ENCODE data around the gene SLC38A3. TPM values are rescaled to one million over a fixed set of nuclear protein-coding genes. Genes with fewer than 3 reads are reported as not detected.

SLC38A3 gene
- total RNA-seq, 4 donors from 2014 or later: not detected

DNA sequence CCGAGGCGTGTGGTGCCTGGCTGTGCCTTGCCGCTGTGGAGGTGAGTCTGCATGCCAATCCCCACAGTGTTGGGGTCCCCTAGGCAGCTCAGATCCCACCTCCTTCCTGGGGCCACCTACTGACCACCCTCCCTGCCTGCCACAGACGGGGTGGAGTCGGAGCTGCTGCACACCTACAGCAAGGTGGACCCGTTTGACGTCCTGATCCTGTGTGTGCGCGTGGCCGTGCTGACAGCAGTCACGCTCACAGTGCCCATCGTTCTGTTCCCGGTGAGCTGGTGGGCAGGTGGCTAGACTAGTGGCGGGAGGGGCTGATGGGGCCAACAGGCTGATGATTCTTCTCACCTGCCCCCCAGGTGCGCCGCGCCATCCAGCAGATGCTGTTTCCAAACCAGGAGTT is 13.4 kb downstream of the SLC38A3 start:
- H3K4me3 ChIP-seq: no peak overlapping the region
- intact Hi-C loops (cut with DNase I): no loop called here
- TF ChIP-seq, protein P1, sequence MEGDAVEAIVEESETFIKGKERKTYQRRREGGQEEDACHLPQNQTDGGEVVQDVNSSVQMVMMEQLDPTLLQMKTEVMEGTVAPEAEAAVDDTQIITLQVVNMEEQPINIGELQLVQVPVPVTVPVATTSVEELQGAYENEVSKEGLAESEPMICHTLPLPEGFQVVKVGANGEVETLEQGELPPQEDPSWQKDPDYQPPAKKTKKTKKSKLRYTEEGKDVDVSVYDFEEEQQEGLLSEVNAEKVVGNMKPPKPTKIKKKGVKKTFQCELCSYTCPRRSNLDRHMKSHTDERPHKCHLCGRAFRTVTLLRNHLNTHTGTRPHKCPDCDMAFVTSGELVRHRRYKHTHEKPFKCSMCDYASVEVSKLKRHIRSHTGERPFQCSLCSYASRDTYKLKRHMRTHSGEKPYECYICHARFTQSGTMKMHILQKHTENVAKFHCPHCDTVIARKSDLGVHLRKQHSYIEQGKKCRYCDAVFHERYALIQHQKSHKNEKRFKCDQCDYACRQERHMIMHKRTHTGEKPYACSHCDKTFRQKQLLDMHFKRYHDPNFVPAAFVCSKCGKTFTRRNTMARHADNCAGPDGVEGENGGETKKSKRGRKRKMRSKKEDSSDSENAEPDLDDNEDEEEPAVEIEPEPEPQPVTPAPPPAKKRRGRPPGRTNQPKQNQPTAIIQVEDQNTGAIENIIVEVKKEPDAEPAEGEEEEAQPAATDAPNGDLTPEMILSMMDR (IDR thresholded peaks at IDR 0.05): no peak
- no peak for TF ChIP-seq POLR2A (IDR thresholded peaks at IDR 0.05)
- H3K36me3 ChIP-seq: no peaks in the 10 kb centered on the region
- peaks cover 0 to 11% (median 3%) of the 10 kb centered on the region in 3 donors for H3K4me1 ChIP-seq
- no peak overlapping the region for H3K27ac ChIP-seq
- H3K9me3 ChIP-seq: no peaks in the 10 kb centered on the region
- no peaks in the 10 kb centered on the region for H3K27me3 ChIP-seq
- whole genome bisulfite sequencing, 2 donors: 93 to 96% methylated on average over 5 to 17 of the region's 17 CpGs
- no peak for DNase-seq

DNA sequence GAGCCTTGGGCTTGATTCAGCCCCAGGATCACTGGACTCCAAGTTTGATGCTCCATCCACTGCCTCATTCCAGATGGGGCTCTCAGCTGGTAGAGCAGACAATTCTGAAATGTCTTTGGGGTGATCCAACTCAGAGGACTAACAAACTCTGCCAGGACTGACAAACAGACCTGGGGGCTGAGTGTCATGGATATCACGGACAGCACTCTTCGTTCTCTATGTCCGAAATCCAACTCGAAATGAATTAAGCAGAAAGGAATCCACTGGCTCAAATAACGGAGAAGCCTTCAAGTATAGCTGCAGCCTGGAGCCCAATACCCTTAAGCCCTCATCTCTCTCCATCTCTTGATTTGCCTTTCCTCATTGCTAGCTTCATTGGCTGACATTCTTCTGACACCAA is 14.2 kb downstream of the SLC38A3 start:
- DNase-seq: no peak
- intact Hi-C loops (cut with DNase I): no loop called here
- H3K27ac ChIP-seq: no peak overlapping the region
- TF ChIP-seq, protein P1 (IDR thresholded peaks at IDR 0.05): no peak
- no peak for TF ChIP-seq POLR2A (IDR thresholded peaks at IDR 0.05)
- no peaks in the 10 kb centered on the region for H3K36me3 ChIP-seq
- no peaks in the 10 kb centered on the region for H3K27me3 ChIP-seq
- 86 to 90% methylated on average over 5 of the region's 5 CpGs for WGBS, 2 donors
- no peaks in the 10 kb centered on the region for H3K9me3 ChIP-seq
- H3K4me3 ChIP-seq: no peak overlapping the region
- H3K4me1 ChIP-seq: peaks cover 0 to 11% (median 3%) of the 10 kb centered on the region in 3 donors

GRCh38 chr3:50220109-50220508 is 15.0 kb downstream of the SLC38A3 start:
- DNase-seq: no peak
- Histone ChIP-seq H3K36me3 (no peaks in the 10 kb centered on the region), H3K4me3 (no peak overlapping the region), H3K9me3 (no peaks in the 10 kb centered on the region), H3K27ac (no peak overlapping the region), H3K4me1 (peaks cover 0 to 11% (median 3%) of the 10 kb centered on the region in 3 donors), H3K27me3 (peaks cover 0 to 5% (median 0%) of the 10 kb centered on the region in 4 donors)
- TF ChIP-seq, protein P1 (IDR thresholded peaks at IDR 0.05): no peak
- TF ChIP-seq POLR2A (IDR thresholded peaks at IDR 0.05): no peak
- WGBS, 2 donors: 87 to 90% methylated on average over 2 to 6 of the region's 6 CpGs
- intact Hi-C loops (cut with DNase I): no loop called here

- TF ChIP-seq, protein P1 (IDR thresholded peaks at IDR 0.05): no peak
- TF ChIP-seq POLR2A (IDR thresholded peaks at IDR 0.05): no peak
- H3K27ac ChIP-seq: no peak overlapping the region
These were observed 16.0 kb downstream of the SLC38A3 start for GRCh38 chr3:50221051-50221410.

GRCh38 chr3:50221411-50222168 is 16.5 kb downstream of the SLC38A3 start:
- H3K9me3 ChIP-seq: no peaks in the 10 kb centered on the region
- TF ChIP-seq, protein P1 (IDR thresholded peaks at IDR 0.05): no peak
- no peak for TF ChIP-seq POLR2A (IDR thresholded peaks at IDR 0.05)
- DNase-seq: no peak
- H3K4me1 ChIP-seq: peaks cover 3 to 23% (median 9%) of the 10 kb centered on the region in 3 donors
- H3K4me3 ChIP-seq: no peak overlapping the region
- intact Hi-C loops (cut with DNase I): loop anchor here (2.0 kb wide), 1 partner anchor 27 kb away; no protein-coding TSS in a partner anchor
- H3K27me3 ChIP-seq: peaks cover 0 to 5% (median 0%) of the 10 kb centered on the region in 4 donors
- no peaks in the 10 kb centered on the region for H3K36me3 ChIP-seq
- WGBS, 2 donors: 44 to 100% methylated on average over 1 to 5 of the region's 12 CpGs
- no peak overlapping the region for H3K27ac ChIP-seq

More at GRCh38 chr3:50221051-50221410, 16.0 kb downstream of the SLC38A3 start:
- H3K9me3 ChIP-seq: no peaks in the 10 kb centered on the region
- no peaks in the 10 kb centered on the region for H3K36me3 ChIP-seq
- 60 to 100% methylated on average over 1 of the region's 4 CpGs for WGBS, 2 donors
- peaks cover 0 to 5% (median 0%) of the 10 kb centered on the region in 4 donors for H3K27me3 ChIP-seq
- H3K4me1 ChIP-seq: peaks cover 0 to 17% (median 4%) of the 10 kb centered on the region in 3 donors
- H3K4me3 ChIP-seq: no peak overlapping the region
- intact Hi-C loops (cut with DNase I): no loop called here
- no peak for DNase-seq

All from esophagus squamous epithelium (tissue), 5 donors.